T-helper 2 cell treated with Interferon-gamma antibody and Interleukin-4, amounts not matched to agents 5 μg/mL and 100 μg/mL, for 36 hours (primary cell): ENCODE measurements around the gene ZMYM1.
A peak's percentile ranks its signal among the peaks of the same experiment; 100 is the strongest.

Source experiments
- DNase-seq: peaks from one replicate; pipeline ENCODE4 v3.0.0; 2021; ENCODE audit warnings: low spot score
- H3K27ac Mint-ChIP-seq: one replicate; pipeline ENCODE4 v1.8.0; 2021; ENCODE audit warnings: mild to moderate bottlenecking, mixed read lengths
- H3K27me3 Mint-ChIP-seq: one replicate; pipeline ENCODE4 v1.8.0; 2021; ENCODE audit warnings: low read depth, mixed read lengths
- H3K36me3 Mint-ChIP-seq: one replicate; pipeline ENCODE4 v1.8.0; 2021; ENCODE audit warnings: low read depth, mixed read lengths
- H3K4me1 Mint-ChIP-seq: one replicate; pipeline ENCODE4 v1.8.0; 2021; ENCODE audit warnings: low read depth, mixed read lengths
- H3K4me3 Mint-ChIP-seq: one replicate; pipeline ENCODE4 v1.8.0; 2022; ENCODE audit warnings: mild to moderate bottlenecking, moderate library complexity, mixed read lengths
- H3K9me3 Mint-ChIP-seq: one replicate; pipeline ENCODE4 v1.8.0; 2021; ENCODE audit warnings: mixed read lengths

The ZMYM1 gene

DNA sequence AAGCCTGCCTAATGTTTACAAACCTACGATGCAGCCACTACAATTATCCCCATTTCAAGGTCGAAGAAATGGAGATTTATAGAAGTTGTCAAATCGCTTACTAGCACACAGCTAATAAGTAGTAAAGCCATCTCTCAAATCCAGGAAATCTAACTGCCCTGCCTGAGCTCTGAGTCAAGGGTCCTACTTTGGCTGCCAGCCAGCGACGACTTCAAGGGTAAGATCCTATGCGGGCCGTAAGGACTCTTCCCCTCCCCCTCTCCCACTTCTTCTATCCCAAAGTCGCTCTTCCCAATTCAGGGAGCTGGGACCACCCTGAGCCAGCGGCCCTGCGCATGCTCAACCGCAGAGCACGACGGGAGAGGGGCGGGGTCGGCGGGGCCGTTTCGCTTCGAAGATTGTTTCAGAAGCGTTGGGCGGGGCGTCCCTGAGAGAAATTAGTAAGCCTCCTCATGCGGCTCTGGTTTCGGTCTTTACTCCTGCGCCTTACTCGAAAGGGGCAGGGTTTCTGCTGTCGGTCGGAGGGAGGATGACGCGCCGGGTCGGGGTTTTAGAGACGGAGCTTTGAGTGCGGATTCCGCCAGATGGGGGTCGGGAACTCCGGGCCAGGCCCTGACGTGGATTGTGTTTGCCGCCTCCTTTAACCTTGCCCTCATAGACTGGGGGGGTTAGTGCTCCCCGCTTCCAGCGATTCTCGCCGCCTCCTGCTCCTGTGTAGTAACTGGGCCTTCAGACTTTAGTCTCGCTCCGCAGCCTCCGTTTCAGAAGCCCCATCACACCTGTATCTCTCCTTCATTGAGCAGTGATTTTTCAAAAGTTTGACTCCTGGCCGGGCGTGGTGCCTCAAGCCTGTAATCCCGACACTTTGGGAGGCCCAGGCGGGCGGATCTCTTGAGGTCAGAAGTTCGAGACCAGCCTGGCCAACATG lies at the start of gene ZMYM1:
TSS of gene ZMYM1 (plus strand) at position 383 of the 928 bp plus-strand sequence. CDS start 14,603 bp downstream, outside the sequence.
- Mint-ChIP-seq H3K4me3 (peak within 1 kb of the TSS; percentile 96), H3K4me1 (peaks cover 20% of the 10 kb centered on the region), H3K9me3 (peaks cover 17% of the 10 kb centered on the region)

DNA sequence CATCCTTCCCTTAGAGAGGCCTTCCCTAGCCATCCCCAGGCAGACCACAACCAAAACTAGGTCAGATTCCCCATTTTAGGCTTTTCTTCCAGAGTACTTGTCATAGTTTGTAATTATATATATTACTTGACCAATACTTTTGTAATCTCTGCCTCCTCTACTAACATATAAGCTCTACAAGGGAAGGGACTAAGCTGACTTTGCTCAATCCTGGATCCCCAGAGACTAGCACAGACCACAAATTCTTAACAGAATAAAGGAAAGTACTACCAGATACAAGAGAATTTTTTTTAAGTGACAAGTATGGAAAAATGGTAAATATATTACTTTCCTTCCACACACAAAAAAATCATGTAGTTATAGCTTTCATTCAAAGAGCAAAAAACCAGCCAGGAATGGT lies 49.4 kb upstream of the ZMYM1 start:
- Mint-ChIP-seq H3K27ac (no peak overlapping the region), H3K27me3 (no peaks in the 10 kb centered on the region), H3K4me3 (peak overlapping the region; percentile 100), H3K4me1 (peaks cover 31% of the 10 kb centered on the region), H3K9me3 (peaks cover 17% of the 10 kb centered on the region), H3K36me3 (peaks cover 29% of the 10 kb centered on the region)
- no peak for DNase-seq

More for the DNA sequence above, at the start of gene ZMYM1:
- H3K27ac Mint-ChIP-seq: peak within 1 kb of the TSS; percentile 99
- DNase-seq: peak; percentile 89
- H3K27me3 Mint-ChIP-seq: no peaks in the 10 kb centered on the region
- peaks cover 22% of the 10 kb centered on the region for H3K36me3 Mint-ChIP-seq

DNA sequence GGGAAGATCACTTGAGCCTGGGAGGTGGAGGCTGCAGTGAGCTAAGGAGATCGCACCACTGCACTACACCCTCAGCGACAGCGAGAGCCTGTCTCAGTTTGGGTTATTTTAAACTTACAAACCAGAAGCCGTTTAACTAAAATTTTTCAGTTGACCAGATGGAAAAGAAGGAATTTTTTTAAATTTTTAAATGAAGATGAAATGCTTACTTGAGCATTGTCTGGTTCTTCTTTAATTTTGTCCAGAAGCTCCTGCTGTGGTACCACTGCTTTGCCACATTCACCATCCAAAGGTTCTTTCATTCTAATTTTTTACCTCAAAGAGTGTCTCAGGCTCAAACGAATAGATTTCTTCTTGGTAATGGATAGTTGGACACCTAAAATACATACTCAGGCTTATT lies 48.8 kb upstream of the ZMYM1 start:
- H3K4me3 Mint-ChIP-seq: peak overlapping the region; percentile 100
- peak overlapping the region; percentile 96 for H3K27ac Mint-ChIP-seq
- peaks cover 17% of the 10 kb centered on the region for H3K9me3 Mint-ChIP-seq
- no peak for DNase-seq
- H3K4me1 Mint-ChIP-seq: peaks cover 31% of the 10 kb centered on the region
- no peaks in the 10 kb centered on the region for H3K27me3 Mint-ChIP-seq
- H3K36me3 Mint-ChIP-seq: peaks cover 29% of the 10 kb centered on the region

DNA sequence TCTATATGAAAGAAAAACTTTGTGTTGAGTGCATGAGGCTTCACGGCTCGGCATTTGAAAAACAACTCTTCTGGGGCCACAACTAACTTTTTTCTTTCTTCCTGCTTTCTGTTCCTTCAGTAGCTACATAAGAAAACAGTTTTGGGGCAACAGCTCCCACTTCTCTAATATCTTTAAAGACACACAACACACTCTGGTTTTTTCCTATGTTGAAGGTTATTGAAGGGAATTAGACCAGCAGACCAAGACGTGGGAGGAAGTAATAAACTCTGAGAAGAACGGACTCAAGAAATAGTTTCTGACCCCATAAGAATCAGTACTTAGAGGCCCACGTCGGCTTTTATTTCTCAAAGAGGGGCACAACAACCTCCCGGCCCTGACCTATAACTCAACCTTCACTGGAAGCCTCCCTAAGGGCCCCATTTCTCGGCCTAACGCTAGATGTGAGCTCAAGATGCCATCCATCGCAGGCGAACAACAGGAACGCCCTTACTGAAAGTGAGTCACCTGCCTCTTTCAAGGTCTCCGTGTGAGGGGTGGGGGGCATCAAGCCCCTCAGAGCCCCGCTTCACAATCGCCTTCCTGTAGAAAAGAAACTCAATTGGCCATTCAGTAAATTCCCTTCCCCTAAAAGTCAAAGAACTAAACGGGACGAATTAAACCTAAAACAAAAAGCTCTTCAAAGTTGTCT lies 48.3 kb upstream of the ZMYM1 start:
- Mint-ChIP-seq H3K36me3 (peaks cover 29% of the 10 kb centered on the region), H3K4me3 (peak overlapping the region; percentile 100), H3K4me1 (peaks cover 28% of the 10 kb centered on the region), H3K27ac (peak overlapping the region; percentile 96), H3K27me3 (no peaks in the 10 kb centered on the region), H3K9me3 (peaks cover 17% of the 10 kb centered on the region)
- peak; percentile 36 for DNase-seq

DNA sequence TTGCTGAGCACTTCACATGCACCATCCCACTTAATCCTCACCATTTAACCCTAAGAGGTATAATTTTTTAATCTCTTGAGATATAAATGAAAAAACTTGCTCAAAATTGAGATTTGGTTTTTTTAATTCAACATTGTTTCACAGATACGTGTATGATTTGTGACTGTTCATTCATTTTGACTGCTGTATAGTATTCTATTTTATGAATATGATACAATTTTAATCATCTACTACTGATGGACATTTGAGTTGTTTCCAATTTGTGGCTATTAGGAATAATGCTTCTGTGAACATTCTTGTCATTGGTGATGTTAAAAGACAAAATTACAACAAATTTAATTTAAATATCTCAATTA lies 46.8 kb upstream of the ZMYM1 start:
- H3K4me3 Mint-ChIP-seq: peak overlapping the region; percentile 32
- H3K9me3 Mint-ChIP-seq: peaks cover 17% of the 10 kb centered on the region
- no peak overlapping the region for H3K27ac Mint-ChIP-seq

DNA sequence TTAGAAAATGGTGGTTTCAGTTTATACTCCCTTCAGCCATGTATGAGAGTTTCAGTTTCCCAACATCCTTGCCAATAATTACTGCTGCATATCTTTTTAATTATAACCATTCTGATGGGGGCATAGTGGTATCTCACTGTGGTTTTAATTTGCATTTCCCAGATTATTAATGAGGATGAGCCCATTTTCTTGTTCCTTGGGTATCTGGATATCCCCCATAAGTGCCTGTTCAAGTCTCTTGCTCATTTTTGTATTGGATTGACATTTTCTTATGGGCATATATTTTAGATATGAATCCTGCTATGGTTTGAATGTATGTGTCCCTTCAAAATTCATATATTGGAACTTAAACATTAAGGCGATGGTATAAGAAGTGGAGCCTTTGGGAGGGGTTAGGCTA lies 45.8 kb upstream of the ZMYM1 start:
- peaks cover 2% of the 10 kb centered on the region for H3K27me3 Mint-ChIP-seq
- DNase-seq: no peak
- H3K4me1 Mint-ChIP-seq: peaks cover 15% of the 10 kb centered on the region
- peaks cover 17% of the 10 kb centered on the region for H3K9me3 Mint-ChIP-seq
- peaks cover 14% of the 10 kb centered on the region for H3K36me3 Mint-ChIP-seq
- no peak overlapping the region for H3K27ac Mint-ChIP-seq
- H3K4me3 Mint-ChIP-seq: no peak overlapping the region

More for the DNA sequence above, 46.8 kb upstream of the ZMYM1 start:
- peaks cover 20% of the 10 kb centered on the region for H3K36me3 Mint-ChIP-seq
- H3K27me3 Mint-ChIP-seq: peaks cover 2% of the 10 kb centered on the region
- DNase-seq: no peak
- H3K4me1 Mint-ChIP-seq: peaks cover 18% of the 10 kb centered on the region

DNA sequence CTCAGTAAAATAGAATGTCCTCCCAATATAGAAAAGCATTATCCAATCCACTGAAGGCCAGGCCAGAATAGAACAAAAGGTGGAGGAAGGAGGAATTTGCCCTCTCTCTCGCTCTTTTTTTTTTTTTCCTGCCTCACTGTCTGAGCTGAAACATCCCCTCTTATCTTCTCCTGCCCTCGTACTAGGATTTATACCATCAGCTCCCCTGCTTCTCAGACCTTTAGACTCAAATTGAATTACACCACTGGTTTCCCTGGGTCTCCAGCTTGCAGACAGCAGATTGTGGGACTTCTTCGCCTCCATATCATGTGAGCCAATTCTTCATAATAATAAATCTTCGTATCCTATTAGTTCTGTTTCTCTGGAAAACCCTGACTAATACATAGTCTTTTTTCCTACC lies 42.6 kb upstream of the ZMYM1 start:
- H3K9me3 Mint-ChIP-seq: peaks cover 17% of the 10 kb centered on the region
- H3K27ac Mint-ChIP-seq: no peak overlapping the region

DNA sequence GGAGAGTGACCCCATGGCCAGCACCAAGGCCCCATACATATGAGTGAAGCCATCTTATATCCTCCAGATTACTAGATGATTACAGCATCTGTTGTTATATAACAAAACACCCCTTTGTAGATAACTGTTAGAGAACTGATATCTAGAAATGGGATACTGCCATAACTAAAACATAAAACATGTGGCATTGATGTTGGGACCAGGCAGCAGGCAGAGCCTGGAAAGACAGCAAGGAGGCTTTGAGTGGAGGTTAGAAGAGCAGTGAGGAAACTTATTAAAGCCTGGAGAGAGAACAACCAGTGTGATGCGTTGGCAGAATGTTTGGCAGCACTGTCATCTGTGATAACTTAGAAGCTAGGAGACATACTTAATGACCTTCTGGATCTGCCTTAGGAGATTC lies 42.0 kb upstream of the ZMYM1 start:
- Mint-ChIP-seq H3K9me3 (peaks cover 17% of the 10 kb centered on the region), H3K27ac (no peak overlapping the region), H3K27me3 (peaks cover 2% of the 10 kb centered on the region), H3K4me1 (no peaks in the 10 kb centered on the region), H3K4me3 (no peak overlapping the region), H3K36me3 (peaks cover 2% of the 10 kb centered on the region)
- no peak for DNase-seq

More for the DNA sequence above, 42.6 kb upstream of the ZMYM1 start:
- Mint-ChIP-seq H3K36me3 (peaks cover 4% of the 10 kb centered on the region), H3K4me3 (no peak overlapping the region), H3K27me3 (peaks cover 2% of the 10 kb centered on the region), H3K4me1 (no peaks in the 10 kb centered on the region)
- DNase-seq: no peak

DNA sequence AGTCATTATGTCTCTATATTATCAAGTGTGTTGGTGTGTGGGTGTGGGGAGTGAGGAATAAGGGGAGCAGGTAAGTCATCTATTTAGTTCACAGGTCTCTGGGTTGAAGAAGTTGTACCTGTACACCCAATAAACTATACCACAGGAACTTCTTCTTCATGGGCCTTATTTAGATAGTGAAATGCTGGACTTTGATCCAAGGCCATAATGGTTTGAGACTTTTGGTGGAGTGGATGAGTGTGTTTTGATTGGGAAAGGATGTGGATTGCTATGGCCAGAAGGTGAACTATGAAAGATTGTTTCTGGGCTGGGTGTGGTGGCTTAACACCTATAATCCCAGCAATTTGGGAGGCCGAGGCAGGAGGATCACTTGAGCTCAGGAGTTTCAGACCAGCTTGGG lies 40.5 kb upstream of the ZMYM1 start:
- Mint-ChIP-seq H3K27me3 (peaks cover 2% of the 10 kb centered on the region), H3K9me3 (peaks cover 5% of the 10 kb centered on the region), H3K4me3 (no peak overlapping the region), H3K36me3 (peaks cover 1% of the 10 kb centered on the region), H3K27ac (no peak overlapping the region), H3K4me1 (no peaks in the 10 kb centered on the region)
- DNase-seq: no peak

DNA sequence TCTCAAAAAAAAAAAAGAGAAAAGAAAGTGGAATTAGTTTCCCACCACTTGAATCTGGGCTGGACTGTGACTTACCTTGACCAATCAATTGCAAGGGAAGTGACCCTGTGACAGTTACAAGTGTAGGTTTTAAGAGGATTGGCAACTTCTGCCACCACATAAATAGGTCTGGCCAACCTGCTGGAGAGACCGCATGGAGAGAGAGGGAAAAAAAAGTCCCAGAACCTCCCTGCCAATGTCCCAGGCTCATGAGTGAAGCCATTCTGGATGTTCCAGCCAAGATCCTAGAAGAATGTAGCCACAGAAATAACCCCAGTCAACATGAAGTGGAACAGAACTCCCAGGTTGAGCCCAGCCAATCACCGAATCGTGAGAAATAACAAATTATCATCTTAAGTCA lies 35.7 kb upstream of the ZMYM1 start:
- no peaks in the 10 kb centered on the region for H3K9me3 Mint-ChIP-seq

DNA sequence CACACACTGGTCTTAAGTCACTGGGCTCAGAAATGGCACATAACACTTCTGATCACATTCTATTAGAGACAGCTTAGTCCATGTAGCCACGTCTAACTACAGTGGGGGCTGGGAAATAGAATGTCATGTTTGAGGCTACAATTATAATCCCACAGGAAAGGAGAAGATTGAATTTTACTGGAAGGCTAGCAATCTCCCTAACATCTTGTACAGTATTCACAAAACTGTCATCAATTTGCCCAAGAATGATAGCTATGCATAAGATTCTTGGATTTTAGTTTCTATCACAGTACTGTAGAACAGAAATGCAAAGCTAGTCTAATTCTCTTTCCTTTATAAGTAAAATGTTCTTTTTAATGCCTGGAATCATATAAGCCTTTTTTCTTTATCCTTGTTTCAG lies 34.8 kb upstream of the ZMYM1 start:
- H3K4me3 Mint-ChIP-seq: no peak overlapping the region
- H3K9me3 Mint-ChIP-seq: no peaks in the 10 kb centered on the region
- no peaks in the 10 kb centered on the region for H3K36me3 Mint-ChIP-seq
- H3K4me1 Mint-ChIP-seq: no peaks in the 10 kb centered on the region
- no peak for DNase-seq
- H3K27ac Mint-ChIP-seq: no peak overlapping the region
- no peaks in the 10 kb centered on the region for H3K27me3 Mint-ChIP-seq

More for the DNA sequence above, 35.7 kb upstream of the ZMYM1 start:
- H3K27me3 Mint-ChIP-seq: no peaks in the 10 kb centered on the region
- no peaks in the 10 kb centered on the region for H3K4me1 Mint-ChIP-seq
- no peaks in the 10 kb centered on the region for H3K36me3 Mint-ChIP-seq
- DNase-seq: no peak
- H3K4me3 Mint-ChIP-seq: no peak overlapping the region
- no peak overlapping the region for H3K27ac Mint-ChIP-seq

DNA sequence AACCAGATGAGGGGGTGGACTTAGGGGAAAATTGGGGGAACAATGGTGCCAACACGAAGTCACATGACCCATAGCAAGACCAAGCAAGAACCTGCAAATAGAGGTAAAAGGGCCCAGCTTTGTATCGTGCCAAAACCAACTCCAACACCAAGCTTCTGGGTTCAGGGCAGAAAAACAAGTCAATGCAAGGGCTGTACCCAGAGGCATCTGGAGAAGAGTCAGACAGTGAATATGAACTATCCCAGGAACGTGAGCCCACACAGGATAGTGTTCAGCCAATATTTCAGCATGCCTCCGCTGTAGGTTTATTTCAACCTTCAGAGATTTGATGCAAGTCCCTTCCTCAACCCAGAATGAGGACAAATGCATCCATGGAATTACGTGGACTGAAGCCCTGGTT lies 32.5 kb upstream of the ZMYM1 start:
- H3K36me3 Mint-ChIP-seq: no peaks in the 10 kb centered on the region
- no peak overlapping the region for H3K27ac Mint-ChIP-seq
- no peak overlapping the region for H3K4me3 Mint-ChIP-seq
- no peaks in the 10 kb centered on the region for H3K9me3 Mint-ChIP-seq
- no peaks in the 10 kb centered on the region for H3K4me1 Mint-ChIP-seq
- H3K27me3 Mint-ChIP-seq: peaks cover 6% of the 10 kb centered on the region
- DNase-seq: no peak

DNA sequence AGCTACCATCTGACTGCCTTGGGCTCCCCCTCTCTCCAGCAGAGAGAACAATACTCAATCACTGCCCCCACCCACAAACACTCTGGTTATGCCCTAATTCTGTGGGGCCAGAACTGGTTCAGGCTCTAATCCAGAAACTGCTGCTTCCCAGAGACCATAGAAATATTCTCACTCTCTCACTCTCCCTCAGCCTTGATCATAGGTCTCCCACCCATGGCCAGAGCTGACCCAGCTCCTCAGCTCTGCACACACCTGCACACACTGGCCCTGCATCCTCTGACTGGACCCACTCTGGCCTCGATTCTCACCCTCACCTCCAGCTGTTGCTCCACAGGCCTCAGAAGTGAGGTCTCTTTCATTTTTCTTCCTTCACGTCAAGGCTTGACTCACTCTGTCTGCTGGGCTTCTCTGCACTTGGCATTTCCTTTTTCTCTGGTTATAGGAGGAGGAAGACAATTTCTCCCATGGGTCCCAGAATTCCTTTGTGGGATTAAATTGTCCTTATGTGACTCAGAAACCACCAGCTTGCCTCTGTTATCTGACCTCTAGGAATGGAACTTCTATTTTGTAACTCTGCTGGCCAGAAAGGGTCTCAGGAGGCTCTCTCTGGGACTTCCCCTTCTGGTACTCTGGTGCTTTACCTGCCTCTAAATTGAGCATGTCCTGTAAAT lies 31.9 kb upstream of the ZMYM1 start:
- no peak for DNase-seq
- Mint-ChIP-seq H3K27me3 (peaks cover 6% of the 10 kb centered on the region), H3K4me3 (no peak overlapping the region), H3K9me3 (no peaks in the 10 kb centered on the region), H3K4me1 (no peaks in the 10 kb centered on the region), H3K36me3 (no peaks in the 10 kb centered on the region), H3K27ac (no peak overlapping the region)

DNA sequence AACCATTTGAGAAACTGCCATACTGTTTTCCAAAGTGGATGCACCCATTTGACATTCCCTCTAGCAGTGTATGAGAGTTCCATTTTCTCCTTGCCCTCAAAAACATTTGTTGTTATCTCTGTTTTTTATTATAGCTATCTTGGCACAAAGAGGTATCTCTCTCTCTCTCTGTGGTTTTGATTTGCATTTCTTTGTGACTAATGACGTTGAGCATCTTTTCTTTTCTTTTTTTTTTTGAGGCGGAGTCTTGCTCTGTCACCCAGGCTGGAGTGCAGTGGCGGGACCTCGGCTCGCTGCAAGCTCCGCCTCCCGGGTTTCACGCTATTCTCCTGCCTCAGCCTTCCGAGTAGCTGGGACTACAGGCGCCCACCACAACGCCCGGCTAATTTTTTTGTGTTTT lies 30.1 kb upstream of the ZMYM1 start:
- Mint-ChIP-seq H3K4me1 (no peaks in the 10 kb centered on the region), H3K27ac (no peak overlapping the region), H3K27me3 (peaks cover 6% of the 10 kb centered on the region), H3K4me3 (no peak overlapping the region), H3K36me3 (no peaks in the 10 kb centered on the region), H3K9me3 (no peaks in the 10 kb centered on the region)
- no peak for DNase-seq
